ENCODE results near the gene BRD9.

Gene BRD9

GRCh38 chr5:878125-878524, 14.5 kb downstream of the BRD9 start:
- no peak for DNase-seq (ENCODE audit: low spot score)

- no peak for DNase-seq (ENCODE audit: low spot score)
Observed at GRCh38 chr5:876398-877365, 15.9 kb downstream of the BRD9 start.

DNA sequence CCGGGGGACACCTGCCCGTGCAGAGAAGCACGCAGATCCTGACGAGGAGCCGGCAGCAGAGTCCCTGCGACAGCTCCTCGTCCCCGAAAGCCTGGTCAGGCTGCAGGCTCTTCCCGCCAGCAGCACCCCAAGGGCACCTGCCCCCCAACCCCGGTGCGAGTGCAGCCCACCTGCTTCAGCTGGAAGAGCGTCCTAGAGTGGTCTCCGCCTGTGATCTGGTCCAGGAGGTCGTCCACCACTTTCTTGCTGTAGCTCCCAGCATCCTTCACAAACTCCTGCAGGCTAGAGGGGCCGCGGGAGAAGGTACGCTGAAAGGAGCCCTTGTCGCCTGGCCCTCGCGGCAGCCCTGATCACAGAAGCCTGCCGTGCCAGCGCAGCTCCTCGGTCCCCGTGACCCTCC, 16.7 kb downstream of the BRD9 start:
- DNase-seq (ENCODE audit: low spot score), result no peak

GRCh38 chr5:873328-873727, 19.3 kb downstream of the BRD9 start:
- no peak for DNase-seq (ENCODE audit: low spot score)

GRCh38 chr5:872301-872700, 20.3 kb downstream of the BRD9 start:
- no peak for DNase-seq (ENCODE audit: low spot score)

- no peak for DNase-seq (ENCODE audit: low spot score)
Observed at GRCh38 chr5:871596-872298, 20.9 kb downstream of the BRD9 start.

DNA sequence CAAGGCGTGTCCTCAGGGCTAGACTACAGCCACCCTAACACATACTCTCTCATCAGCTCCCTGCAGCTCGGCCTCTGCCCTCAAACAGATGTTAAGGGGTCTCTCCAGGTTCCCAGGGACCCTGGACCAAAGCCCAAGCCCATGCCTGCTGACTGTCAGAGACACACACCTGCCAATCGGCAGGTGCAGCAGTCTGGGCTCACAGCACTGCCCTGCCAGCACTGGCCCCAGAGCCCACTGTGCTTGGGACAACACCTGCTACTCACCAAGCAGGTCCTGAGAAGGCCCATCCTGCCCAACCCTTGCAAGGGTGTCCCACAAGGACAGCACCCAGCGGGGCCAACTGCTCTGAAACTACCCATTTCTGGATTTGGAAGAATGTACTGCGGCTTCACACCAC, 21.6 kb downstream of the BRD9 start:
- DNase-seq (ENCODE audit: low spot score), result no peak

DNA sequence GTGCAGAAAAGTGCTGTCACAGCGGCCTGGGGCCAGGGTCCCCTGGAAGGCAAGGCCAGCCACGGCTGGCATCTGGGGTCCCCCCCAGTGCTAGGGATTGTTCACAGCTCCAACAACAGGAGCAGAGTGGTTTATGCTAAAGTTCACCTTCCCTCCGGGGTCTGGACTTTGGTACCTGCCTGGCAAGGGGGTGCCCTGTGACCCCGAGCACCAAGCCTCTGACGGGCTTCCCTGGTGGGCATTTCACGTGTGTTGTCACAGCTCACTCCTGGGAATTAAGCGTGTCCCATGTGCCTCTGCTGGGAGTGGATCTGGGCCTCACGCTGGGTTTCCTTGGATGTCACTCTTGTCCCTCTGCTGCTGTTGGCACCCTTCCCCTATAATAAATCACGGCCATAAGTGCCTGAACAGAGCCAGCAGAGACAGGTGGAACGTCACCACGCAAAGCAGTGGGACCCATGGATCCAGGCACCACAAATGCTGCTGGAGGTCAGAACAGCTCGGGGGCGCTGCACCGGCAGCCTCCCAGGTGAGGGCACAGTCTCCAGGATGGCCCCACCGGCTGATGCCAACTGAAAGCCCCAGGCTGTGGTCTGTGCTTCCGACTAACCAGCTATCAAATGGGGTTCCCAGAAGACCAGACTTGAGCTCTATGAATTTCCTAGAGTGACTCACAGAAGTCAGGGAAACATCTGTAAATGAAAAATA, 24.0 kb downstream of the BRD9 start:
- no peak for DNase-seq (ENCODE audit: low spot score)

GRCh38 chr5:867300-867870, 25.2 kb downstream of the BRD9 start:
- DNase-seq (ENCODE audit: low spot score), result no peak

- no peak for DNase-seq (ENCODE audit: low spot score)
Observed at GRCh38 chr5:865771-866170, 26.8 kb downstream of the BRD9 start.

GRCh38 chr5:865168-865521, 27.5 kb downstream of the BRD9 start:
- no peak for DNase-seq (ENCODE audit: low spot score)

DNA sequence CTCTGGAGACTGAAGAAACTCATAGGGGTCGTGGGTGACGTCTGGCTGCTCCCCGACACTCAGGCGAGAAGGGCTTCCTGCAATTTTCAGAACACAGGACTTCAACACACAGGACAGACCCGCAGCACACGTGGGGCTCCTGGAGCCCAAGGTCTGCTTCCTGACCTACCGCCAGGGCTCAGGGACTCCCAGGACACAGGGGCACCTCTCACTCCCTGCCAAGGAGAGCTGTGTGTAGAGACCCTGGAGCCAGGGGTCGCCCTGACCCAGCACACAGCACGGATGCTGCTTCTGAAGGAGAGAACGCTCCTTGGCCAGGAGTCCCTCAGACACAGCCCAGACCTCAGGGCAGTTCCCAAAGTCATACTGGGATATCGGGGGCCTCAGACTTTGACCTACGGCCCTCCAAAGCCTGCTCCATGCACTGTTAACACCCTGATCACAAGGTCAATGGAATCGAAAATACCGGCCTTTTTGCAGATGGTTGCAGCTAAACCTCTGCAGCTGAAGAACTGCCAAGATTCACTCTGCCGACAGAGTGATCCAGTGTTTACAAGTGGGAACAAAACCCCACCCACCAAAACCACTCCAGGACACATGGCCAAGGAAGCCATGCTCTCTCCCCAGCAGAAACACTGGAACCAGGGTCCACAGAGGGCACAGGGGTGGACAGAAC, 28.0 kb downstream of the BRD9 start:
- no peak for DNase-seq (ENCODE audit: low spot score)

GRCh38 chr5:863244-863805, 29.3 kb downstream of the BRD9 start:
- no peak for DNase-seq (ENCODE audit: low spot score)

GRCh38 chr5:862367-863243, 30.0 kb downstream of the BRD9 start:
- no peak for DNase-seq (ENCODE audit: low spot score)

DNA sequence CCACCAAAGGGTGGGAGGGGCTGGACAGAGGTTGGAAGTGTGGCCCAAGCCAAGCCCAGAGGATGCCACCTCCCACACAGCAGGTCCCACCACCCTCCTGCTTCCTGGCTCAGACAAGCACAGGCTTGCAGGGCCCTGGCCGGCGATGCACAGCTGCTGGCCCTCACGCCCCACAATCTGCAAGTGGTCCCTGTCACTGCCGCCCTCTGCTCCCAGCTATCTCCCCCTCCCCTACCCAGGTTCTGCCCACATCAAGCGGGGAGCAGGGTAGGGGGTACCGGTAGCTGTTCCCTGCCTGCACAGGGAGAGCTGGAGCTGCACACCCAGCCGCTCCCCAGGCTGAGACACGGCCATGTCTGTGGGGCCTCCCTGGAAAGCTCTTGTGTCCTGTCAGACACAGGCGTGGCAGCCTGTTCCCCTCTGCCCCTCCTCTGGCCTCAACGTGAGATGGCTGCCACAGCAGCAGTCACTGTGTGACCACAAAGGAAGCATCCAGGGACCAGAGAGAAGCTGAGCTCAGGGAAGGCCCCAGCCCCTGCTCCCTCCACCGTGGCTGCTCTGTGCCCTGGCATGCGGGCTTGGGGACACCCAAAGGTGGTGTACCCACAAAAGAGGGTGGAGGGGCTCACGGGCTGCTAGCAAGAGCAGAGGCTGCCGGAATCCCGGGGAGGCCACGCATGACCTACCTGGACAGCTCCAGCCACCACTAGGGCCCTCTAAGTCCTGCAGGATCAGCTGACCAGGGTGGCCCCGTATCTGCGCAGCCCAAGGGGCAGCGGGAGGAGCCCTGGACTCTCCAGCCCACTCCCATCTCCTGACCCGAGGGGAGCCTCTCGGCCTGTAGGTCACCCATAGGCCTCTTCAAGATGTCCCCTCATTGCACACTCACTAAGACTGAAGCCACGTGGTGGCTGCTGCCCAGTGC, 30.9 kb downstream of the BRD9 start:
- no peak for DNase-seq (ENCODE audit: low spot score)

- no peak for DNase-seq (ENCODE audit: low spot score)
Observed at GRCh38 chr5:860506-861150, 32.0 kb downstream of the BRD9 start.

DNA sequence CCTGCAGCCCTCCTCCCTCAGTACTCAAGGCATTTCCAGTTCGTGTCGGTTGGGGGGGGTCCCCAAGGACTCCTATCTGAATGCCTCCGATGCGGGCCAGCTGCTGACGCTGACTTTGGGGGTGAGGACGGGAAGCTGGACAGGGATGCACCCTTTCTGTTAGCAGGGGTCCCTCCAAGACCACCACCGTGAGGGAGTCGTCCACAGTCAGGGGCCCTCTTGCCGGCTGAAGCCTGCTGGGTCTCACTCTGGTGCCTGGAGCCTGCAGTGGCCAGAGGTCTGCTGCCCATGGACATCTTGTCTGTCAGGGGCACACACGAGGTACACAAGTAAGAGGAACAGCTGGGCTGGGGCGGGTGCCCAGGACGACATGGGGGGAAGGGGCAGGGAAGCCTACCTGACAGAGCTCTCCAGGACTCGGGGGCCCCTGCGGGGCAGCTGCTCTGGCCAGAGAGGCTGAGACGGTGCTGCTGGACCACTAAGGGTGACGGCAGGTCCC, 32.8 kb downstream of the BRD9 start:
- no peak for DNase-seq (ENCODE audit: low spot score)

GRCh38 chr5:859391-859790, 33.2 kb downstream of the BRD9 start:
- DNase-seq (ENCODE audit: low spot score), result no peak

GRCh38 chr5:858726-859125, 33.9 kb downstream of the BRD9 start:
- no peak for DNase-seq (ENCODE audit: low spot score)
